DMS53 treated with DMSO at 0.1 percent for 48 hours (cell line): ENCODE data around the gene MMS22L.

ENCODE experiments used
- DNase-seq: peaks from one replicate; lab custom pipeline; 2025; ENCODE audit not compliant: unreplicated experiment; lab: John Stamatoyannopoulos, UW

Gene MMS22L

DNA sequence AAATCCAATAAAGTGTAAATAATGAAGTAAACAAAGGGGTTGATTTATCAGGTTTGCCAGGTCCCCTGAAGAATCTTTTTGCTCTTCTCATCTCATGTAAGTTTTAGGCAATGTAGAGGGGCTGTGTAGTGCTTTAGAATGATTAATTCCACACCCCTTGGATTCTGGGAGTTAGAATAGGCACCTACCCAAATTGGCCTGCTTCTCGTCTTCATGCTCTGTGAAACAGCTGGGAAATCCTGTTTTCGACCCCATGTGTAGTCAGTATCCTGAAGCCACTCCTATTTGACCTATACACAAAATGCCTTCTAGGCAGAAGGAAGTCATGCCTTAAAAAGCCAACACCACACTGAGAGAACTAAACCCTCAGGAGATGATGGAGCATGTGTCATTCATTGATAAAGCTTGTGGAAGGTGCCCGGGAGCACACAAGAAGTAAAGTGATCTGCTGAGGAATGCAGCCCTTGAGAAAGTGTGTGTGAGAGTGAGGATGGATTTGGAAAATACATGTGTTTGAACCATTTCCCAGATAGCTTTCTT, 187.6 kb downstream of the MMS22L start:
- DNase-seq, result no peak

DNA sequence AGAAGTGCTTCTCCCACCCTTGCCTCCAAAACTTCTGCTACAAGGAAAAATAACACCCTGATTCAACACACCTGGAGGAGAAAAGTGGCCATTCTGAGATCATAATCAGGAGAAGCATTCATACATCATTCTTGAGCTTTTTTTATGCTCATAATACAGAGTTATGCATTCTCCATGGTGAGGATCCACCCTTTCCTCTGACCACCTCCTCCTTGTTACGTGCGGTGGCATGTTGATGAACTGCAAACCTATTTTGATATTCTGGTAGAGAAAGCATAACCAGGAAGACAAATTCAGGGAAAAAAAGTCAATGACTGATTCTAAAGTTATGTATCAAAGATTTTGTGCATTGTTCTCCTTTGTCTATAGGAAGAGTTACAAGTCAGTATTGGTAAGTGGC, 188.6 kb downstream of the MMS22L start:
- DNase-seq, result no peak

- no peak for DNase-seq
Observed at GRCh38 chr6:97092673-97093305, 190.2 kb downstream of the MMS22L start.
